ENCODE results near the gene APOBEC2.

GRCh38 chr6:41045664-41046063 lies 7.3 kb upstream of the APOBEC2 start:
- TF ChIP-seq POLR2A (IDR thresholded peaks at IDR 0.05) (no peak), EP300 (IDR thresholded peaks at IDR 0.05) (no peak)

All from suprapubic skin (tissue), 2 donors.